ENCODE data around the gene GTF2E1. TPM values are rescaled to one million over a fixed set of nuclear protein-coding genes. Genes with fewer than 3 reads are reported as not detected.

Gene GTF2E1
- total RNA-seq, 1 experiment from 2014 or later: 22.2 TPM

GRCh38 chr3:120769436-120769835 lies 26.9 kb downstream of the GTF2E1 start:
- no peaks in the 10 kb centered on the region for H3K9me3 ChIP-seq (ENCODE audit: insufficient read depth, low read depth)
- intact Hi-C loops (cut with micrococcal nuclease; ENCODE audit: unreplicated experiment): no loop called here
- ChIA-PET POLR2A (ENCODE audit: unreplicated experiment) (no interaction called here), CTCF (no interaction called here)
- H3K27me3 ChIP-seq (ENCODE audit: insufficient read depth, low read depth): no peaks in the 10 kb centered on the region
- H3K36me3 ChIP-seq (ENCODE audit: low read depth): peaks cover 8% of the 10 kb centered on the region; the same call in 1 of the 2 replicates
- no peak for DNase-seq
- no peaks in the 10 kb centered on the region for H3K4me1 ChIP-seq (replicated peaks; ENCODE audit: insufficient read depth)
- no peak overlapping the region for H3K4me3 ChIP-seq
- no peak for TF ChIP-seq CTCF (conservative IDR thresholded peaks at IDR 0.05)
- BruUV-seq (replicated peaks): no TSS peak
- no peak overlapping the region for H3K4me2 ChIP-seq
- peaks cover 20% of the 10 kb centered on the region for H3K79me2 ChIP-seq (ENCODE audit: low read depth)
- no peaks in the 10 kb centered on the region for H3K9me2 ChIP-seq (ENCODE audit: insufficient read depth)
- no peaks in the 10 kb centered on the region for H3F3A ChIP-seq (ENCODE audit: insufficient read depth, low read depth)
- no peak overlapping the region for H2AFZ ChIP-seq
- no peak overlapping the region for H3K27ac ChIP-seq
- H4K20me1 ChIP-seq (ENCODE audit: insufficient read depth): peaks cover 16% of the 10 kb centered on the region

- CTCF ChIA-PET: no interaction called here
- no peaks in the 10 kb centered on the region for H3K9me3 ChIP-seq (ENCODE audit: insufficient read depth, low read depth)
- no peak for TF ChIP-seq CTCF (conservative IDR thresholded peaks at IDR 0.05)
- TF ChIP-seq EZH2 (IDR thresholded peaks at IDR 0.05; ENCODE audit: low read depth): no peak
- BruUV-seq (replicated peaks): no TSS peak
- H3K4me1 ChIP-seq (replicated peaks; ENCODE audit: insufficient read depth): no peaks in the 10 kb centered on the region
- no peak for DNase-seq
- no peak overlapping the region for H3K4me3 ChIP-seq
- H3K9me2 ChIP-seq (ENCODE audit: insufficient read depth): no peaks in the 10 kb centered on the region
- peaks cover 12% of the 10 kb centered on the region; the same call in 1 of the 2 replicates for H3K36me3 ChIP-seq (ENCODE audit: low read depth)
- peaks cover 13% of the 10 kb centered on the region; the same call in 1 of the 2 replicates for H4K20me1 ChIP-seq (ENCODE audit: insufficient read depth)
- no peaks in the 10 kb centered on the region for H3K27me3 ChIP-seq (ENCODE audit: insufficient read depth, low read depth)
- POLR2A ChIA-PET (ENCODE audit: unreplicated experiment): no interaction called here
- no peaks in the 10 kb centered on the region for H3F3A ChIP-seq (ENCODE audit: insufficient read depth, low read depth)
- no peak overlapping the region for H2AFZ ChIP-seq
- H3K4me2 ChIP-seq: no peak overlapping the region
- H3K79me2 ChIP-seq (ENCODE audit: low read depth): peaks cover 14% of the 10 kb centered on the region
- intact Hi-C loops (cut with micrococcal nuclease; ENCODE audit: unreplicated experiment): no loop called here
- no peak overlapping the region for H3K27ac ChIP-seq
Observed at GRCh38 chr3:120770891-120771290, 28.3 kb downstream of the GTF2E1 start.

GRCh38 chr3:120772081-120772480 lies 29.5 kb downstream of the GTF2E1 start:
- Histone ChIP-seq H3K36me3 (ENCODE audit: low read depth) (peaks cover 12% of the 10 kb centered on the region; the same call in 1 of the 2 replicates), H3K27ac (no peak overlapping the region), H3F3A (ENCODE audit: insufficient read depth, low read depth) (no peaks in the 10 kb centered on the region), H2AFZ (no peak overlapping the region), H3K4me1 (replicated peaks; ENCODE audit: insufficient read depth) (no peaks in the 10 kb centered on the region), H3K4me2 (no peak overlapping the region), H3K27me3 (ENCODE audit: insufficient read depth, low read depth) (no peaks in the 10 kb centered on the region), H3K9me3 (ENCODE audit: insufficient read depth, low read depth) (no peaks in the 10 kb centered on the region), H3K9me2 (ENCODE audit: insufficient read depth) (no peaks in the 10 kb centered on the region), H3K4me3 (no peak overlapping the region), H4K20me1 (ENCODE audit: insufficient read depth) (peaks cover 12% of the 10 kb centered on the region; the same call in 1 of the 2 replicates), H3K79me2 (ENCODE audit: low read depth) (peaks cover 12% of the 10 kb centered on the region)
- no peak for TF ChIP-seq CTCF (conservative IDR thresholded peaks at IDR 0.05)
- BruUV-seq (replicated peaks): no TSS peak
- no peak for DNase-seq
- POLR2A ChIA-PET (ENCODE audit: unreplicated experiment): no interaction called here
- intact Hi-C loops (cut with micrococcal nuclease; ENCODE audit: unreplicated experiment): no loop called here
- CTCF ChIA-PET: no interaction called here

Data from PC-9 (cell line).